ENCODE measurements around the gene TMEM222. TPM values are rescaled to one million over a fixed set of nuclear protein-coding genes. Genes with fewer than 3 reads are reported as not detected.

The TMEM222 gene
- total RNA-seq (2021) (24.9 to 29.8 TPM (median 28.7 TPM) in 3 replicates), Bru-seq, nascent RNA (percentile 83 among the genes with signal in this experiment)
- long read RNA-seq, experiment 1, transcript TMEM222-207 (7 exons, 986 nt): minor isoform, 5 of 108 reads
- long read RNA-seq, experiment 1, transcript TMEM222-202 (7 exons, 1,665 nt): minor isoform, 11 of 108 reads
- long read RNA-seq, experiment 1, transcript TMEM222-211 (6 exons, 1,613 nt): major isoform, 67 of 108 reads
- long read RNA-seq, experiment 1, partial matches to known transcripts: 7 of 108 reads
- long read RNA-seq, experiment 1, other reads (novel, unspliced or antisense): 11 of 108 reads
- long read RNA-seq, experiment 2, transcript TMEM222-211 (6 exons, 1,613 nt): major isoform, 19 of 38 reads
- long read RNA-seq, experiment 2, partial matches to known transcripts: 4 of 38 reads
- long read RNA-seq, experiment 2, other reads (novel, unspliced or antisense): 9 of 38 reads
- long read RNA-seq, experiment 3, transcript TMEM222-202 (7 exons, 1,665 nt): minor isoform, 5 of 139 reads
- long read RNA-seq, experiment 3, transcript TMEM222-211 (6 exons, 1,613 nt): major isoform, 125 of 139 reads
- long read RNA-seq, experiment 3, transcript TMEM222-207 (7 exons, 986 nt): minor isoform, 5 of 139 reads
- long read RNA-seq, experiment 3, partial matches to known transcripts: 0 of 139 reads
- long read RNA-seq, experiment 3, other reads (novel, unspliced or antisense): 4 of 139 reads

- H3K27ac Mint-ChIP-seq: peak within 1 kb of the TSS; percentile 97
- POLR2A ChIA-PET: interaction anchor here (1.0 kb wide), 1 partner anchor 43 kb away, joined by 3 read pairs; no protein-coding TSS in a partner anchor
- ATAC-seq: peak; percentile 98
- no peaks in the 10 kb centered on the region for H3K9me3 Mint-ChIP-seq
- peak; percentile 97 for DNase-seq (ENCODE audit: low spot score)
- peaks cover 17% of the 10 kb centered on the region for H3K4me1 Mint-ChIP-seq
- peak within 1 kb of the TSS; percentile 98 for H3K4me3 Mint-ChIP-seq
- CTCF ChIA-PET: interaction anchor here (0.7 to 1.6 kb wide), 5 partner anchors 11 to 45 kb away, joined by 3 to 15 read pairs (median 5); partner anchors contain the start of gene MAP3K6
- H3K27me3 Mint-ChIP-seq (ENCODE audit: low read depth): peaks cover 4% of the 10 kb centered on the region
- peaks cover 13% of the 10 kb centered on the region for H3K36me3 Mint-ChIP-seq
- TF ChIP-seq CREB1 (CRISPR knock-in tag; IDR thresholded peaks at IDR 0.05) (0 out of 2 replicates have a peak, but pooled peaks have one; percentile 48), RELA (CRISPR knock-in tag; IDR thresholded peaks at IDR 0.05; ENCODE audit: borderline replicate concordance) (peak; percentile 17; the same call in 1 of the 2 replicates), GRHL2 (CRISPR knock-in tag; IDR thresholded peaks at IDR 0.05; ENCODE audit: insufficient replicate concordance, severe bottlenecking) (no peak), USF2 (CRISPR knock-in tag; IDR thresholded peaks at IDR 0.05) (peak; percentile 73), KAT7 (CRISPR knock-in tag; IDR thresholded peaks at IDR 0.05; ENCODE audit: borderline replicate concordance) (0 out of 2 replicates have a peak, but pooled peaks have one; percentile 78), FOXP1 (CRISPR knock-in tag; IDR thresholded peaks at IDR 0.05; ENCODE audit: borderline replicate concordance) (peak; percentile 91), TEAD1 (CRISPR knock-in tag; IDR thresholded peaks at IDR 0.05) (peak; percentile 76; the same call in 1 of the 2 replicates), CBFB (CRISPR knock-in tag; IDR thresholded peaks at IDR 0.05; ENCODE audit: low read depth) (0 out of 2 replicates have a peak, but pooled peaks have one; percentile 4), USF1 (CRISPR knock-in tag; IDR thresholded peaks at IDR 0.05) (peak; percentile 59; the same call in 1 of the 2 replicates), PRDM15 (CRISPR knock-in tag; IDR thresholded peaks at IDR 0.05) (peak; percentile 71; the same call in 1 of the 2 replicates), TP53 (CRISPR knock-in tag; IDR thresholded peaks at IDR 0.05) (no peak), ZNF671 (CRISPR knock-in tag; IDR thresholded peaks at IDR 0.05) (no peak), PREB (CRISPR knock-in tag; IDR thresholded peaks at IDR 0.05; ENCODE audit: borderline replicate concordance) (0 out of 2 replicates have a peak, but pooled peaks have one; percentile 23), MLX (CRISPR knock-in tag; IDR thresholded peaks at IDR 0.05) (0 out of 2 replicates have a peak, but pooled peaks have one; percentile 69), SOX15 (CRISPR knock-in tag; IDR thresholded peaks at IDR 0.05) (no peak), CREM (CRISPR knock-in tag; IDR thresholded peaks at IDR 0.05) (peak; percentile 97), GABPB1 (CRISPR knock-in tag; IDR thresholded peaks at IDR 0.05) (peak; percentile 96), ARID4B (CRISPR knock-in tag; IDR thresholded peaks at IDR 0.05; ENCODE audit: borderline replicate concordance) (peak; percentile 92), ETV6 (CRISPR knock-in tag; IDR thresholded peaks at IDR 0.05) (peak; percentile 94), ZNF416 (CRISPR knock-in tag; IDR thresholded peaks at IDR 0.05) (peak; percentile 59; the same call in 1 of the 2 replicates), FOXK1 (CRISPR knock-in tag; IDR thresholded peaks at IDR 0.05) (peak; percentile 96), NFE2L1 (CRISPR knock-in tag; IDR thresholded peaks at IDR 0.05) (peak; percentile 51; the same call in 1 of the 2 replicates)
Observed at GRCh38 chr1:27321813-27322568, at the start of gene TMEM222. TSS of gene TMEM222 (plus strand) at chr1:27322163. CDS start at chr1:27322198, 35 bp downstream.
